Fibroblast of skin of back (primary cell): ENCODE results near the gene CDX2.

Experiments
- DNase-seq: peaks from one replicate; pipeline ENCODE4 v3.0.0-alpha.2; 2013

CDX2 gene

DNA sequence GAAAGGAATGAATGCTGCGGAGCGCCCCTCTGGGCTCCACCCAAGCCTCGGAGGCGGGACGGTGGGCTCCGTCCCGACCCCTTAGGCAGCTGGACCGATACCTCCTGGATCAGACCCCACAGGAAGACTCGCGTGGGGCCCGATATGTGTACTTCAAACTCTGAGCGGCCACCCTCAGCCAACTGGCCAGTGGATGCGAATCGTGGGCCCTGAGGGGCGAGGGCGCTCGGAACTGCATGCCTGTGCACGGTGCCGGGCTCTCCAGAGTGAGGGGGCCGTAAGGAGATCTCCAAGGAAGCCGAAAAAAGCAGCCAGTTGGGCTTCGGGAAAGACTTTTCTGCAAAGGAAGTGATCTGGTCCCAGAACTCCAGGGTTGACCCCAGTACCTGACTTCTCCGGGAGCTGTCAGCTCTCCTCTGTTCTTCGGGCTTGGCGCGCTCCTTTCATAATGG lies 40.7 kb downstream of the CDX2 start:
- no peak for DNase-seq

DNA sequence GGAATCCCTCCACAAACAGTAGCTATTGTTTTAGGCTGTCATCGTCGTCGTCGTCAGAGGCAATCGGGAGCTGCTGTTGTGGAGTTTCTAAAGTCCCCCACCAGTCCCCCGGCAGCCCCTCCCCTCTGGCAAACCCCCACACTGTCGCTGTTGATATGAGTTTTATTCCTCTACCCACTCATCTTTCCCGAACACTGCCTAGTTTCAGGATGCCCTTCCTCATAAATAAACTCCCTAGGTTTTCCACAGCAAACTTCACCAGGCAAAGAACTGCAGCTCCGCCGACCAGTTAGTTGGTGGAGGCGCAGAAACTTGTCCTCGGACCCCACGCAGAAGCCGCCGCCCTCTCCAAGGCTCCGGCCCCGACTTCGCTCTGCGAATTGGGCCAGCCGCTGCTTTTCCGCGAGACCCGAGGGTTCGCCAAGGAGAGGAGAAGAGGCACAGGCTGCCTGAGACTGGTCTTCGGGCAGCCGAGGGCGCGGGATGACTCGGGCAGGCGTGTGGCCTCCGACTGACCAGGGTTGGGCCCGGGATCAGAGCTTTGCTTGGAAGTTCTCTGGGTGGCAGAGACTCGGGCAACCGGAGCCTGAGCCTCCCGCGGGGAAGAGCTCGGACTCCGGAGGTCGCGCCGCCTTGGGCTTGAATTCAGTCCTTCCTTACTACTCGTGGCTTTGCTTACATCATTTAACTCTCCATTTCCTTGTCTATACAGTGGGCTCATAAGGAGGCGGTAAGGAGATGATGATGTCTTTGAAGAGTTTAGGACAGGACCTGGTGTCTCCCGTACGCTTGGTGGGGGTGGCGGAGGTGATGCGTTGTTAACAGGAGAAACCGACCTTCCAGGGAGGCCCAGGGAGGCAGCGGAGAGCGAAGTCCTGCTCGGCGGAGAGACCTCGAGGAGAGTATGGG lies 41.4 kb downstream of the CDX2 start:
- no peak for DNase-seq

DNA sequence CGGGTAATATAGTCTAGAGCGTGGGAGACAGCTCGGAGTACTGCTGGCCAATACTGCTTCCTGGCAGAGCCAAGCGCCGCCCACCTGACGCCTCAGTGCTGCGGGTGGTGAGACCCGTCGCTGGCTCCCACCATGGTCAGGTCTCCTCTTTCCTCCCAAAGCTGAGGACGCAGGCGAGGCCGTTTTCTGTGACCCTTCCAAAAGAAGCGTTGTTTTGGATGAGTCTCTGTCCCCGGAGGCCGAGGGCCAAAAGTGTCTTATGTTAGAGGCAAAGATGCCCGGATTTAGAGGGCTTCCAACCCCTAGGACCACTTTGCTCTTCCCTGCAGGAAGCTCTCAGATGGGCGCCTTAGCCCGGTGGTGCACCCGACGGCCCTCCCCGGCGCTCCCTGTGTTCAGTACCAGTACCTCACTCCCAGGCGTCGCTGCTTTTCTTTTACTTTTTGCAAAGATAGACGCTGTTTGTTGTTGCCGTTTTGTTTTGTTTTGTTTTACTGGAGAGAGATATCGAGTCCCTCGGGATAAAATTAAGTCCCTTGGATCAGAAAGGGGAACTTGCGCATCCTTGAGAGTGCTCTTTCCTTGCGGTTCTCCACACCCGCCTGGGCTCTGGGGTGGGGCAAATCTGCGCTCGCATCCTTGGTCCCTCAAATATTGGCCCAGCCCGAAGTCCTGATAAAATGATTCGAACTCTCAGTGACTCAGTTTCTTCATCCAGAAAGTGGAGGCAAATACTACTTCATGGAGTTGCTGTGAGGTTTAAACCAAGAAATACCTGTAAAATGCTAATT lies 42.3 kb downstream of the CDX2 start:
- no peak for DNase-seq

DNA sequence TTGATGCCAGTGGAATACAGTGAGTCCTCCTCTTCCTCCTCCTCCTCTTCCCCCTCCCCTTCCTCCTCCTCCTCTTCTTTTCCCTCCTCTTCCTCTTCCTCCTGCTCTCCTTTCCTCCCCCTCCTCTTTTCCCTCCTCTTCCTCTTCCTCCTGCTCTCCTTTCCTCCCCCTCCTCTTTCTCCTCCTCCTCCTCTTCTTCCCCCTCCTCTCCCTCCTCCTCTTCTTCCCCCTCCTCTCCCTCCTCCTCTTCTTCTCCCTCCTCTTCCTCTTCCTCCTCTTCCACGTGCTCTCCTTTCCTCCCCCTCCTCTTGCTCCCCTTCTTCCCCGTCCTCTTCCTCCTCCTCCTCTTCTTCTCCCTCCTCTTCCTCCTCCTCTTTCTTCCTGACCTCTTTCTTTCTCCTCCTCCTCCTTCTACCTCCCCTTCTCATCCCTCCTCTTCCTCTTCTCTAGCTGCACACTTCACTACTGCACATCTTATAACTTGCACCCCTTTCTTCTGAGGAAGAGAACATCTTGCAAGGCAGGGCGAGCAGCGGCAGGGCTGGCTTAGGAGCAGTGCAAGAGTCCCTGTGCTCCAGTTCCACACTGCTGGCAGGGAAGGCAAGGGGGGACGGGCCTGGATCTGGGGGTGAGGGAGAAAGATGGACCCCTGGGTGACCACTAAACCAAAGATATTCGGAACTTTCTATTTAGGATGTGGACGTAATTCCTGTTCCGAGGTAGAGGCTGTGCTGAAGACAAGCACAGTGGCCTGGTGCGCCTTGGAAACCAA lies 43.7 kb downstream of the CDX2 start:
- DNase-seq: no peak

DNA sequence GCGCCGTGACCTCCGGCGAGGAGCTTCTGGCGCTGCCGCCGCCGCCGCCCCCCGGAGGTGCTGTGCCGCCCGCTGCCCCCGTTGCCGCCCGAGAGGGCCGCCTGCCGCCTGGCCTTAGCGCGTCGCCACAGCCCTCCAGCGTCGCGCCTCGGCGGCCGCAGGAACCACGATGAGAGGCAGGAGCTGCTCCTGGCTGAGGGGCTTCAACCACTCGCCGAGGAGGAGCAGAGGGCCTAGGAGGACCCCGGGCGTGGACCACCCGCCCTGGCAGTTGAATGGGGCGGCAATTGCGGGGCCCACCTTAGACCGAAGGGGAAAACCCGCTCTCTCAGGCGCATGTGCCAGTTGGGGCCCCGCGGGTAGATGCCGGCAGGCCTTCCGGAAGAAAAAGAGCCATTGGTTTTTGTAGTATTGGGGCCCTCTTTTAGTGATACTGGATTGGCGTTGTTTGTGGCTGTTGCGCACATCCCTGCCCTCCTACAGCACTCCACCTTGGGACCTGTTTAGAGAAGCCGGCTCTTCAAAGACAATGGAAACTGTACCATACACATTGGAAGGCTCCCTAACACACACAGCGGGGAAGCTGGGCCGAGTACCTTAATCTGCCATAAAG lies 44.5 kb downstream of the CDX2 start:
- no peak for DNase-seq

DNA sequence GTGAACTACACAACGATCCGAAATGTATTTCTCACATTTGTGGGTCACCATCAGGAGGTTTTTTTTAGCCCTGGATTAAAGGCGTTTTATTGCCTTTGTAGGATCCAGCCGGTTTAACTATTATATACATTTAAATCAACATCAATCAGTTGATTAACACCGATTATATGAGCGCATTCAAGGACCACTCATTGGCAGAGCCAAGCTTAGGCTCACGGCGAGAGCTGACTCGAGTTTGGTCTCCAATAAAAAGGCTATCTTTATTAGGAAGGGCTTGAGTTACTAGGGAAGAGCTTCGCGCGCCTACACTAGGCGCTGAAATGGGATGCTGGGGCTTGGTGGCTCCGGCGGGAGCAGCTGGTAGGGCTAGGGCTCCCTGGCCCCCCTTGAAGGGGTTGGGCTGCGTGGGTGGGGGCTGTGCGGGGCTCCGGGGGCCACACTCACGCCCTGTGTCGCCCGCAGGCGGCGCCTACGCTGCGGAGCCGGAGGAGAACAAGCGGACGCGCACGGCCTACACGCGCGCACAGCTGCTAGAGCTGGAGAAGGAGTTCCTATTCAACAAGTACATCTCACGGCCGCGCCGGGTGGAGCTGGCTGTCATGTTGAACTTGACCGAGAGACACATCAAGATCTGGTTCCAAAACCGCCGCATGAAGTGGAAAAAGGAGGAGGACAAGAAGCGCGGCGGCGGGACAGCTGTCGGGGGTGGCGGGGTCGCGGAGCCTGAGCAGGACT lies 45.2 kb downstream of the CDX2 start:
- no peak for DNase-seq

DNA sequence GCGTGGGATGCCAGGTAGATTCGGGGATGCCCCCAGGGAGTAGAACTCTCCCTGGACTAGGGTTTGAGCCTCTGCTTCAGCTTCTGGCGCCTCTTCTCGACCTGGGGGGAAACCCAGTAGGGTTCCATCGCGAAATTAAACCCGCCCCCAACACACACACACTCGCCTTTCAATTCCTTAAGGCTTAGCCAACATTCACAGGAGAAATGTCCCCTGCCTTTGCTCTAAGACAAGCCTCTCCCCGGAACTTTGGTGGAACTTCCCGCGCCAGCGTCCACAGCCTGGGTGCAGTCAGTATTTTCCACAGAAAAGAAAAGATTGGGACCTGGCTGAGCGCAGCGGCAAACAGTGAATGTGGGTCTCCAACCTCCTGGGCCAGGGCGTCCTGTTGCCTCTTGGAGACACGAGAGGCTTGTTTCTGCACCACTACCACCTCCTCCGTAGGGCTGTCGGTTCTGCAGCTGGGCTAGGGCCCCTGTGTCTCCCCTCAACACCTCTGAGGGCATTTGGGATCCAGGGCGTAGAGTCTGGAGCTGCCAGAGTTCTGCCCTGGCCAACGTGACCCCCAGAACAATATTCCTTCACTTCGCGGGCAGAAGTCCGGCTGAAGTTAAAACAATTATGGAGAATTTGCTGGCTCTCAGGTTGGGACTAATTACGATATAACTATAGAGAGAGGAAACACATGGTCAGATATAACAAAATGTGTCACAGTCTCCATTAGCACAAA lies 46.1 kb downstream of the CDX2 start:
- DNase-seq: no peak

DNA sequence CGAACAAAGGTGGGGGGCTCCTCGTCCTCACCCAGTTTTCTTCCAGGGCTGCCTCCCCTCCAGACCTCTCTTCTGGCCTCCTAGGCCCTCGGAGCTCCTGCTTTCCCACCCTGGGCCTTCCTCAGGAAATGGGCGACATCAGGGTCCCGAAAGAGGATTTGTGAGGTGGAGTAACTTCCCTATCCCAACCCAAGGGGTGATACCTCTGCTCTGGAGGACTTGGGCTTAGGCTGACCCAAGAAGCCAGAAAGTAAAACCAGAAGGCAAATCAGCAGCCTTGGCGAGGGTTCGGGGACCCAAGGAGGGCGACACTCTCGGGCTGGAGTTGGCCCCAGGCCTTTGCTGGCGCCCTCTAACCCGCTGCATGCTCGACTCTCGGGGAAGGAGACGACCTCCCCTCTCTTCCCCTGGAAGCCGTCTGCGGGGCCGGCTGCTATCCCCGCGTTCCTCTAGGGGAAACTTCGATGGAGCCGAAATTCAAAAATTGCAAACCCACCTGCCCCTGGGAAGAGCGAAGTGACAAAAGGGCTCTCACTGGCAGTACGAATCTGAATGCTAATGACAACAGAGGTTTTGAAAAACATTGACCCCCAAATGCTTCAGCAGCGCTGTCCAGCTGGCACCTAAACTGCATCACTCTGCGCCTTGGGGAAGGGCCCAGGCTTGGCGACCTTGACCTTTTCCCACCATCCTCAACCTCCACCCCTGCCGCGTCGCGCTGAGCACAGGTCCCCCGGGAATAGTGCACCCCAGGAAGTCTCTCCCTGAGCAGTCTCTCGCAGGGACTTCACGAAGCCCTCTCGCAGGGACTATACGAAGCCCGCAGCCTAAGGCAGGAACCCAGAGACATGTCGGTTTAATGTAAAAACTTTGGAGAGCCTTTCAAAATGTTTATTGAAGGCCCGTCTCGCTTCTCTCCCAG lies 46.9 kb downstream of the CDX2 start:
- no peak for DNase-seq

DNA sequence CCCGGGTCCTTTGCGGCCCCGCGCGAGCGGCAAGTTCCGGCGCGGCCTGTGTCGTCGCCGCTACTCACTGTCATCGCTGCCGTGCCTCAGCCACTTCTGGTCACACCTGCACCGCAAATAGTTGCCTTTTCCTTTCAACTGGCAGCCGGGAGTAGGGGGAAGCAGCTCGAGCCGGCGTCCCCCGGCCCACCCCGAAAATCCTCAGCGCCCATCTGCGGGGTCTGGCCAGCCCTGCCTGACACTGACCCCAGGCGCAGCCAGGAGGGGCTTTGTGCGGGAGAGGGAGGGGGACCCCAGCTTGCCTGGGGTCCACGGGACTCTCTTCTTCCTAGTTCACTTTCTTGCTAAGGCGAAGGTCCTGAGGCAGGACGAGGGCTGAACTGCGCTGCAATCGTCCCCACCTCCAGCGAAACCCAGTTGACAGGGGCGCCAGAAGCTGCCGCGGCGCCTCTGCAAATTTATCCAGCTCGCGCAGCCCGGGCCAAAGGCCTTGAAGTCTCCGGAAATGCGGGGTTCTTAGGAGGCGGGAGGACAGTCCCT lies 47.6 kb downstream of the CDX2 start:
- no peak for DNase-seq

DNA sequence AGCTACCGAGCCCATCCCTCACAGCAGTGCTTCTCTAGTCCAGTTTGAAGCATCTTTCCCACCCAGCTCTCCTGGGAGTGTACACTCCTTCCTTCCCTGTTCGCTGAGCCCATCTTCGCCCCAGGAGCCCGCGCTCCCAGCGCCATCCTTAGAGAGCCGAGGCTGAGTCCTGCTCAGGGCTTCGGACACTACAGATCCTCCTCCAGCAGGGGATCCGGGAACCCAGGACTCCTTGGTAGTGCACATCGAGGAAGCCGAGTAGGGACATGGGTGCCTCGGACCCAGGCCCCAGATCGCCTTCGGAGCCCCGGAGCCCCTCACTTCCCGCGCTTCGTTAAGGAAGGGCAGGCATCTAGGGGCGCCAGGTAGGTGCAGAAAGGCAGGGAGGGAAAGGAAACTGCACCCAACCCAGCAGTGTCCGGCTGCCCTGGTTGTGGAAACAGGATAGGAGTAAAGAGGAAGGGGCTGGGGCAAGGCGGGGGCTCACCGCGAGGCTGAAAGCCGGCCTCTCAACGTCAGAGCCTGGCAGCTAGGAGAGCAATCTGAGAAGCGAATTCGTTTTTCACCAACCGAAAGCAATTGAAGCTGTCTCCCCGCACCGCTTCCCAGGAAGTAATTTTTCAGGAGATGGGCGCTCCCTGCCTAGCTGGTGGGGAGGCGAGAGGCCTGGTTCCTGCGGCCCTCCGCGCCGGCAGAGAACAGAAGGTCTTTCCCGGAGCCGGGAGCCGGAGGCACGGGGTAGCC lies 48.3 kb downstream of the CDX2 start:
- no peak for DNase-seq

DNA sequence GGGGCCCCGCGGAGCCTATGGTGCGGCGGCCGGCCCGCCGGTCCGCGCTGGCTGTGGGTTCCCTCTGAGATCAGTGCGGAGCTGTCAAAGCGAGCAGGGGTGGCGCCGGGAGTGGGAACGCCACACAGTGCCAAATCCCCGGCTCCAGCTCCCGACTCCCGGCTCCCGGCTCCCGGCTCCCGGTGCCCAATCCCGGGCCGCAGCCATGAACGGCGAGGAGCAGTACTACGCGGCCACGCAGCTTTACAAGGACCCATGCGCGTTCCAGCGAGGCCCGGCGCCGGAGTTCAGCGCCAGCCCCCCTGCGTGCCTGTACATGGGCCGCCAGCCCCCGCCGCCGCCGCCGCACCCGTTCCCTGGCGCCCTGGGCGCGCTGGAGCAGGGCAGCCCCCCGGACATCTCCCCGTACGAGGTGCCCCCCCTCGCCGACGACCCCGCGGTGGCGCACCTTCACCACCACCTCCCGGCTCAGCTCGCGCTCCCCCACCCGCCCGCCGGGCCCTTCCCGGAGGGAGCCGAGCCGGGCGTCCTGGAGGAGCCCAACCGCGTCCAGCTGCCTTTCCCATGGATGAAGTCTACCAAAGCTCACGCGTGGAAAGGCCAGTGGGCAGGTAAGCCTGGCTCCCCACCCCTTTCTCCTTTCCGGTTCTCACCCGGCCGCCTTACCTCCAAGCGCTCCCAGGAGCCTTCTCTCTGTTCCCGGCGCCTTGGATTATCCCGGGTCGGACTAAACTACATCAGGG lies 49.0 kb downstream of the CDX2 start, which contains the start of gene PDX1:
PDX1 (plus strand) TSS at position 67 of the 743 bp plus-strand sequence; CDS start at position 206, 139 bp downstream.
- no peak for DNase-seq

DNA sequence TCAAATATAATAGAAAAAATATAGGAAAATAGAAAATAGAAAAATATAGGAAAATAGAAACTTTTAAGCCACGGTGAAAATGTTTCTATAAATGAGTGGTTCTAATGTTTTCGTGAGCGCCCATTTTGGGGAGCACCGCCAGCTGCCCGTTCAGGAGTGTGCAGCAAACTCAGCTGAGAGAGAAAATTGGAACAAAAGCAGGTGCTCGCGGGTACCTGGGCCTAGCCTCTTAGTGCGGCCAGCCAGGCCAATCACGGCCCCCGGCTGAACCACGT lies 49.5 kb downstream of the CDX2 start:
- no peak for DNase-seq

DNA sequence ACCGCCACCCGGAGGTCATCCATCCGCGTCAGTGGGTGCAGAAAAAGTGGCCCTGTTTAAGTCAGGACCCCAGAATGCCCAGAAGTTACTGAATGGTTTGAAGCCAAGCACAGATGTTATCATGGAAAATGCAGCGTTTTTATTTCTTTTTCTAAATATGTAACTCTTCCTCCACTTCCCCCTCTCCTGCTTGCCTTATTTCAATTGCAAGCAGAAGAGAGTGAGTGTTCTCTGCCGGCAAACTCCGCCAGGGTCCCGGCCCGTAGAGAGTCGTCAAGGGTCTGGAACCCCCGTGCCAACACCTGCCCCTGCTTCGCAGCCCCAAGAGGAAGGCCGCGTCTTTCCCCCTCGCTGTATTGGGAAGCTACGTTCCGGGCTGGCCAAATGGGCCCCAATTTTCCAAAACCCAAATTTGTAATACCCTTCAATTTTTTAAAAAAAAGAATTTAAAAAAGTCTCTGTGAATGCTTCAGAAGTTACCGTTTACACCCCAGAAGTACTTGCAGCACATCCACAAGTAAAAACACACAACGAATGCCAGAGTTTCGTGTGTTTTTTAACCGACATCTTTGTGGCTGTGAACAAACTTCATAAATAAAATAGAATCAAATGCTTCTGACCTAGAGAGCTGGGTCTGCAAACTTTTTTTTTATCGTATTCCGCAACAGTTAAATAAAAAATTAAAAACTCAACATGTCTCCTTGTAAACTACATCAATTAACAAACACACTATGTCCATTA lies 50.0 kb downstream of the CDX2 start:
- DNase-seq: no peak

DNA sequence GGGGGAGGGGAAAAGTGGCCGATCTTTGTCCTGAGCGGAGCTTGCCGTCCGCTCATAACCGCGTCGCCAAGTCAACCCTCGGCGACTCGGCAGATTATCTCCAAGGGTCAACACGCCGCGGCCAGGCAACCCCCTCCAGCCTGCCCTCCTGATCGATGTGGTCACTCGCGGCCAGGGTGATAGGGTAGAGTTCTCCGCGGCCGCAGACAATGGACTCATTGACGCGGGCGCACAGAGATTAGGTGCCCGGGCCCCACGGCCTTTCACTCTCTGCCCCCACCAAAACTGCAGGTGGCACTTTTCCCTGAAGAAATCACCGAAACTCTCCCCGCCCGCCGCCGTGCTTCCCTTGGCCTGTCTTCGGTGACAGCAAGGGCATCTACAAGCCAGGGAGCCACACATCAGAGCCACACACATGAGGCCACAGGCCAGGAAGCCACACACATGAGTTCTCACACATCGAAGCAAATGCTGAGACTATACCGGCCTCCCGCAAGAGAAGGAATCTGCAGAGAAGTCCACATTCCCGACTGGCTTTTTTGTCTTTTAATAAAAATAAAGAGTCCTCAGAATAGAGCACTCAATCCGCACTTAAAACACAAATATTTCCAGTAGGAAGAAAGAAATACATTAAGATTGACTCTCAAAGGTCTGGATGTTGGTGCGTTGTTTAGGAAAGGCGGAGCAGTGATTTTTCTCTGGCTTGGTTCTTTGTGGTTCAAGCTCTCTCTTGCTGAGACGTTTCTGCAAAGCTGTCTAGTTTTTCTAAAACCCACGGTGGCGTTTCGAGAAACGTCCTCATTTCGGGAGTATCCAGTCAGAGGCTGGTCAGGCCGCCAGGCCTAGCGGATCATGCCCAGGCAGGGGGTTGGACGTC lies 50.8 kb downstream of the CDX2 start:
- no peak for DNase-seq

DNA sequence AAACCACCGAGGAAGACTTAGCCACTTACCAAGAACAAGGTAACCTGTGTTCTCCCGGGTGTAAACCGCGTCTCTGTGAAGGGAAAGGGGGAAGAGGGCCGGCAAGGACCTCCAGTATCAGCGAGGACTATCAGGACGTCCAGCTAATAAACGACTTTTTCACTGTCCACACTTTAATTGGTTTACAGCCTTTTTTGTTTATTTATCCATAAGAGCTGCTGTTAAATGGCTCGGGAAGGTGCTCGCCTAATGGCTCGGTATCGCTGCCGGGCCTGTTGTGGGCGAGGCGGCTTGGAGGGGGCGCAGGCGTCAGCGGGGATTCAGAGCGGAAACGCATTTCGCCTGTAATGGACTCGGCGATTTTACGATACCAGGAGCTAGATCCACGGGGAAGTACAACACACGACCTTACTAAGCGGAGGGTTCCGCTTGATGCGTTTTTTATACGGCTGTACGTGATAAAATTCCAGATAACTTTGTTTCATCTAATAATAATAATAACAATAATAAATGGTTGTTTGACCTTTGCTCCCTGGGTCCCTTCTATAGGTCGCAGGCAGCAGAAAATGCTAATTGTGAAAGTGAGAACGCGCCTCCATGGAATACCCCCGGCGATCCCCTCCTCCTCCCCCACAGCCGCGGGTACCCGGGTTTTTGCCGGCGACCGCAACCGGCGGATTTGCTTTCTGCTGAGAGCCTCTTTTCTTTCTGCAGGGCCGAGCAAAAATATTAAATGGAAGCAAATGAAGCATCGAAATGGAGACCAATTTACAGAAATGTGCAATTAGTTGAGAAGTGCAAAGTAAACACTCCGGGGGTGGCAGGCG lies 51.8 kb downstream of the CDX2 start:
- DNase-seq: no peak
